IPS-15b (cell line): Measurements from ENCODE around the gene CALML5.

Source experiments
- H3K27me3 ChIP-seq: one replicate; pipeline ENCODE4 v1.6.1; 2013; ENCODE audit warnings: low read length; ENCODE audit not compliant: control insufficient read depth, insufficient read depth
- H3K36me3 ChIP-seq: one replicate; pipeline ENCODE4 v1.6.1; 2013; ENCODE audit warnings: low read length; ENCODE audit not compliant: control insufficient read depth, insufficient read depth
- H3K4me1 ChIP-seq: one replicate; pipeline ENCODE4 v1.6.1; 2013; ENCODE audit warnings: mild to moderate bottlenecking, low read length; ENCODE audit not compliant: control insufficient read depth, insufficient read depth
- H3K4me3 ChIP-seq: one replicate; pipeline ENCODE4 v1.5.1; 2013; ENCODE audit warnings: low read depth, low read length
- H3K9ac ChIP-seq: one replicate; pipeline ENCODE4 v1.6.1; 2013; ENCODE audit warnings: low read depth, mild to moderate bottlenecking, low read length
- H3K9me3 ChIP-seq: one replicate; pipeline ENCODE4 v1.6.1; 2013; ENCODE audit warnings: mild to moderate bottlenecking, low read length; ENCODE audit not compliant: control insufficient read depth, insufficient read depth

The CALML5 gene

DNA sequence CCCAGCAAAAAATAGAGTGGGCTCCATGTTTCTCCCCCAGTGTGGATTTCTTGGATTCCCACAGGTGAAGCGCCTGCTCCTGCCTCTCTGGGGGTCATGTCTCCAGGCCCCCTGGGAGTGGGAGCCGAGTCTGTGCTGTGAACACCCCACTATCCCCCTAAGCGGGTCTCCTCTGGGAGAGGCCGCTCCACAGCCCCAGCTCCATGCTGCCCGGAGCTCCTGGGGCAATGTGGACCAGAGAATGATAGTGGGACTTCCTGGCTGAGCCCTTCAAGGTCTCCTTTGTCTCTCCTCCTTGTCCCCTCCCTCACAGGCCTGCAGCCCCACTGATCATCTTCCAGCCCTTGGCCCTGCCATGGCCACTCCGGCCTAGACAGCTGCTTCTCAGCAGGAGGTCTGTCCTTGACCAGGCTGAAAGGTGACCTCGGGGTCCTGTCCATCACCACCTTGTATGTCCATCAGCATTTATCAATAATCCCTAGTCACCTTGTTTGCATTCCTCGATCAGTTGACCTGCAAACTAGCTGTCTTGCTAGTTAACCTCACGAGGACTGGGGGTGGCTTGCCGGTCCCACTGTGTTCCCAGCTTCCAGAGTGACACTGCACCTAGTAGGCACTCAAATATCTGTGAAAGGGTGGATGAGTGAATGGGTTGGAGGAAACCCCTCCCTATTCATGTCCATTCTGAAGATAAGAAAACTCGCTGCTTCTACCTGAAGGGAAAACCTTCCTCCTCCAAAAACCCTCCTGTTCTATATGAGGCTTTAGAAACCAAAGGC, 24.6 kb upstream of the CALML5 start:
- Histone ChIP-seq H3K9ac (no peak overlapping the region), H3K4me3 (no peak overlapping the region), H3K4me1 (no peaks in the 10 kb centered on the region), H3K36me3 (no peaks in the 10 kb centered on the region), H3K27me3 (no peaks in the 10 kb centered on the region), H3K9me3 (peaks cover 5% of the 10 kb centered on the region)

GRCh38 chr10:5522913-5523560, 23.7 kb upstream of the CALML5 start:
- H3K9me3 ChIP-seq: peaks cover 5% of the 10 kb centered on the region
- H3K4me1 ChIP-seq: no peaks in the 10 kb centered on the region
- H3K9ac ChIP-seq: no peak overlapping the region
- no peaks in the 10 kb centered on the region for H3K27me3 ChIP-seq
- no peaks in the 10 kb centered on the region for H3K36me3 ChIP-seq
- no peak overlapping the region for H3K4me3 ChIP-seq

GRCh38 chr10:5519054-5519453, 19.7 kb upstream of the CALML5 start:
- Histone ChIP-seq H3K4me1 (no peaks in the 10 kb centered on the region), H3K4me3 (no peak overlapping the region), H3K36me3 (no peaks in the 10 kb centered on the region), H3K9me3 (peaks cover 5% of the 10 kb centered on the region), H3K9ac (no peak overlapping the region), H3K27me3 (no peaks in the 10 kb centered on the region)

DNA sequence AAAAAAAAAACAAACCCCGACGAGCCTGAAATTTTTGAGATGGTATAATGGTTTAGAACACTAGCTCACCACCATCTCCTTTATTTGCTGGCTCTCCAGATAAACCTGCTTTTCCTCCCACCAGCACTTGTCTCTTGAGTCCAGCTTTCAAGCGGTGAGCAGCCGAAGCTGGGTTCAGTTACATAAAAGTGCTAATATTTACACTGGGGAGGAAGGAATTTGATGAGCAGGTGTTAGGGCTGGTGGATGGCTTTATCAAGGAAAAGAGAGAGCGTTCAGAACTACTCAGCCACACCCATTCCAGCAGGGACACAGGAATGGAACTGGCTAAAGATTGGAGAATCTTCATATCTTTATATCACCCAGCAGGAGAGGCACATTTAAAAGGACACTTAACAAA, 18.8 kb upstream of the CALML5 start:
- Histone ChIP-seq H3K27me3 (no peaks in the 10 kb centered on the region), H3K4me1 (no peaks in the 10 kb centered on the region), H3K9ac (no peak overlapping the region), H3K4me3 (no peak overlapping the region), H3K36me3 (no peaks in the 10 kb centered on the region), H3K9me3 (peaks cover 5% of the 10 kb centered on the region)

DNA sequence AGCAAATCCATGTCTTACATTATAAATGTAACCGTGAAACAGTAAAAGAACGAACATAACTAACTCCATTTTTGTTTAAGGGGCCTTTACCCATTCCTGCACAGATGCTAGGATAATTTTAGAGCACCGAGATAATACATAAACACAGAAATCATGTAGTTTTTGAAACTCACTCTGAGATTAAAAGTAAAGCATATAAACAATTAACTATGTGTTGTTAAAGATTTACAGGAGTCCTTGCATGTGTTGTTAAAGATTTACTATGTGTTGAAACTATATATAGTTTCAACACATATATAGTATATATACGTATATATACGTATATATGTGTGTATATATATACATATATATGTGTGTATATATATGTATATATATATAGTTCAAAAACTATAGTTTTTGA, 18.2 kb upstream of the CALML5 start:
- Histone ChIP-seq H3K27me3 (no peaks in the 10 kb centered on the region), H3K9me3 (peaks cover 5% of the 10 kb centered on the region), H3K36me3 (no peaks in the 10 kb centered on the region), H3K4me1 (no peaks in the 10 kb centered on the region), H3K4me3 (no peak overlapping the region), H3K9ac (no peak overlapping the region)

DNA sequence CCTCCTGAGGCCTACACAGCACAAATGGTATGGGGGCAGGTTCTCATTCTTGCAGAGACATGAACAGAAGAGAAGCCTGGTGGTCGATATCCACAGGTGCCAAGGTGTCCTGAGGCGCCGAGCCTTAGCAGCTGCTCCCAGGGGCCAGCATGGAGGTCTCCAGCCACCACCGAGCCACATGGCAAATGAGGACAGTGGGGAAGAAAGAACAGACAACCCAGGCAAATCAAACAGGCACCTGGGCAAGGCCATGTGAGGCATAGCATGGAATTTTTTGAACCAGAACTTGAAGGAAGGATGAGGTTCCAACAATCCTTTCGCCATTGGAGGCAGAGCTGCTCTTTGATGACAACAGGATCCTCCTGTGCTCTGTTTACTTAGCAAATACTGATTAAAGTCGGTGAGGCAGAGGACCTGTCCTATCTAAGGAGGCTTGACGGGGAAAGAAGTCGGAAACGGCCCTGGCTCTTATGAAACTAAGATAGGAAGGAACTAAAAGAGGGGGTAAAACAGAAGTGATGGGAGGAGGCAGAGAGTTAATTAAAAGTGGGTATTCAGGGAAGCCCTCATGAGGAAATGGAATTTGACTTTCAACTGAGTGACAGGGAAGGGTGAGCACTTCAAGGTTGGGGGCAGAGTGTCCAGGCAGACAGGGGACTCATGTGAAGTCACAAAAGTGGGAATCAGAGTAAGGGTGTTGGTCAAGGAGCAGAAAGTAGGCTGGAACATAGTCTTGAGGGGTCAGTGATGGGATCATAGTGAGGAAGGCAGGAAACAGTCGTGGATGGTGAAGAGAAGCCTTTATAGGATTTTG, 16.8 kb upstream of the CALML5 start:
- H3K4me1 ChIP-seq: no peaks in the 10 kb centered on the region
- no peak overlapping the region for H3K9ac ChIP-seq
- H3K4me3 ChIP-seq: no peak overlapping the region
- peaks cover 5% of the 10 kb centered on the region for H3K9me3 ChIP-seq
- H3K27me3 ChIP-seq: no peaks in the 10 kb centered on the region
- H3K36me3 ChIP-seq: no peaks in the 10 kb centered on the region

DNA sequence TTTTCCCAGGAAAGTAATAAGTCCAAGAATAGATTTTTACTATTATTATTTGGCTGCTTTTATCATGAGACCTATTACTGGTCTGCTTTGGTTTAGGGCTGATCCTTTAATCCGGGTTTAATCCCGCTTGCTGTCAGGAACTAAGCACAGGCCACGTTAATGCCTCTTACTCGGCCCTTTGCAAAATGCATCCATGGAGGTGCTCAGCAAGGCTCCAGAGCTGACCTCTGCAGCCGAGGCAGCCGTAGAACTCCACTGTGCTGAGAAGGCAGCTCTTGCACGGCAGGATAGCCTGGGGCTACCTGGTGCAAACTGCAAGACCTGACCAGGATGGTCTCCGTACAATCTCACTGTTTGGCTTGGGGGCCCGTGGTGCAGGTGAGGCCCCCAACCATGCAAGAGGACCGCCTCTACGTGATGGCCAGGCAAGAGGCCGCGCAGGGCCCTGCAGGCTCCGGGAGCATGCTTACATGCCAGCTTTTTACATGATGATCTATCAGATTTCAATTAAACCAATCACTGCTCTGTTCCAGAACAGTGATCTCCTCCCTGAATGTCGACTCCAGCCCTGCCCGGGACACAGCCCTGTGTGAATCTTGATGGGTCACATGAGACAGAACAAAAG, 15.0 kb upstream of the CALML5 start:
- Histone ChIP-seq H3K4me1 (no peaks in the 10 kb centered on the region), H3K9me3 (no peaks in the 10 kb centered on the region), H3K9ac (no peak overlapping the region), H3K27me3 (no peaks in the 10 kb centered on the region), H3K36me3 (no peaks in the 10 kb centered on the region), H3K4me3 (no peak overlapping the region)

GRCh38 chr10:5512881-5513612, 13.7 kb upstream of the CALML5 start:
- H3K9me3 ChIP-seq: no peaks in the 10 kb centered on the region
- no peaks in the 10 kb centered on the region for H3K36me3 ChIP-seq
- H3K4me1 ChIP-seq: no peaks in the 10 kb centered on the region
- H3K27me3 ChIP-seq: no peaks in the 10 kb centered on the region
- no peak overlapping the region for H3K9ac ChIP-seq
- H3K4me3 ChIP-seq: no peak overlapping the region

DNA sequence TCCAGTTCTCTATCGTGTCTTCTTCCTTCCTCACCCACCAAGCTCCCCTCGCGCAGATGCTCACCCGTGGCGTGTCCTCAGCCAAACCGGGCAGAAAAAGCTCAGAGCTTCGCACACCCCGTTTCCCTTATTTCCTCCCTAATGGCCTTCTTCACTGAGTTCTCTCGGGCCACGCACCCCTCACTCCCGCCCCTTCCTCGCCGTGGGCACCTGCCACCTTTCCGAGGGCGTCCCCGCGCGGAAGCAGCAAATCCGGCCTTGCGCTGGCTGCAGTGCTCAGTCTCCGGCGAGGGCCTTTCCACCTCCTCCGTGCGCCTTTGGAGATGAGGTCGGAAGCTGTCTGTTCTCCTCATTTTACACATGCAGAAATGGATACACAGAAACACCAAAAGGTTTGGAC, 13.0 kb upstream of the CALML5 start:
- Histone ChIP-seq H3K9ac (no peak overlapping the region), H3K9me3 (no peaks in the 10 kb centered on the region)

DNA sequence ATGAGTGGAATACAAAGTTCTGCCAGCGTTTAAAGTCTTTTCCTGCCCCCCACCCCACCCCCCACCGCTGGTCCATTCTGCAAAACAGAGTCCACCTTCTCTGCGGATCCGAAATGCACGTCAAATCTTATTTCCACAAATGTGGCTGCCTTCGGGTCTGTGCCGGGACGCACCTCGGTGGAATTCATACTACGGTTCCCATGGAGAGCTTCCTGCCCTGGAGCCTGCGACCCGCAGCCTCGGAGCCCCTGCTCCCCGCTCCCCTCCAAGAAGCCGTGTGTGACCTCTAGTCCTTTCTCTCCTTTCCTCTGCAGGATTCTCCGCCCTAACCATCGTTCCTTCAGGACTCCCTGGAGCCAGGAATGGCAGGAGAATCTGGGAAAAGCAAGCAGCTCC, 12.5 kb upstream of the CALML5 start:
- H3K4me3 ChIP-seq: no peak overlapping the region
- H3K36me3 ChIP-seq: no peaks in the 10 kb centered on the region
- no peaks in the 10 kb centered on the region for H3K4me1 ChIP-seq
- H3K27me3 ChIP-seq: no peaks in the 10 kb centered on the region
- H3K9ac ChIP-seq: no peak overlapping the region
- no peaks in the 10 kb centered on the region for H3K9me3 ChIP-seq

More for the DNA sequence above, 13.0 kb upstream of the CALML5 start:
- Histone ChIP-seq H3K27me3 (no peaks in the 10 kb centered on the region), H3K36me3 (no peaks in the 10 kb centered on the region), H3K4me1 (no peaks in the 10 kb centered on the region), H3K4me3 (no peak overlapping the region)

DNA sequence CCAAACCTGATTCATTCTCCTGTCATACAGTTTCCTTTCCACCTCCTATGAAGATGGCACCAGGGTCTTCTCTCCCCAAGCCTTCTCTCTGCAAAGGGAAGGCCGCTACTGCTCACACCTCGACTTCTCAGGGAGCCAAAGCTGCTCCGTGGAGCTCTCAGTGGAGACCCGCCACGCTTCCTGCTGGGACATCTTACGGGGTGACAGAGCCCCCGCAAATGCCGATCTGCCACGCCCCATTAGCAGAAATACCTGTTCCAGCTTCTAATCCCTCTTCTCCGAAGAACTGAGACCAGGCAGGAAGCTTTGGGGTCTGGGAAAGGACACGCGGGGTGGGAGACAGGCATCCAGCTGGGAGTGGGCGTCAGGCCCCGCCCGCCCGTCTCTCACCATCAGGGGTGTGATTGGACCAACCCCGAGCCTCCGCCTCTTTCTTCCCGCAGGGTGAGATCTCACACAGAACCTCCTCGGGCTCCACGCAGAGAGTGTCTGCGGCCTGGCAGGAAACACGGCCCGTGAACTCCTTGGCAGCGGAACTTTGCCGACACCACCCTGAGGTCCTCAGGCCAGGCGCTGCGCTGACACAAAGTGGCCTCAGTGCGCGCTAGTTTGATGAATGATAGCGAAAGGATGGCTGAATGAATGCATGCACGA, 12.0 kb upstream of the CALML5 start:
- Histone ChIP-seq H3K27me3 (no peaks in the 10 kb centered on the region), H3K9me3 (no peaks in the 10 kb centered on the region), H3K9ac (no peak overlapping the region), H3K4me3 (no peak overlapping the region), H3K36me3 (no peaks in the 10 kb centered on the region), H3K4me1 (no peaks in the 10 kb centered on the region)
